Sigmoid colon (tissue), 4 donors: ENCODE measurements around the gene FAM50A.

ENCODE experiments used
- EP300 ChIP-seq, 4 donors: sonication (generic); formaldehyde crosslinking; IDR thresholded peaks; one replicate each; pipeline ENCODE4 v1.6.1; 2017; ENCODE audit warnings: antibody characterized with exemption in 4 of 4
- POLR2A ChIP-seq, 2 donors: fragments of 450-650 bp; IDR thresholded peaks; one replicate each; pipeline ENCODE4 v1.6.1; 2016; ENCODE audit warnings: antibody characterized with exemption in 2 of 2, mild to moderate bottlenecking in 2 of 2, moderate library complexity in 2 of 2
- TF ChIP-seq, protein P1 (sequence below), 4 experiments: fragments of 450-650 bp in 3 of 4; fragments of 200-600 bp in 1 of 4; IDR thresholded peaks; one replicate each; pipeline ENCODE4 v1.5.1; 2016 to 2019; ENCODE audit warnings: antibody characterized with exemption in 4 of 4, mild to moderate bottlenecking in 3 of 4, moderate library complexity in 2 of 4

- TF ChIP-seq, protein P1, sequence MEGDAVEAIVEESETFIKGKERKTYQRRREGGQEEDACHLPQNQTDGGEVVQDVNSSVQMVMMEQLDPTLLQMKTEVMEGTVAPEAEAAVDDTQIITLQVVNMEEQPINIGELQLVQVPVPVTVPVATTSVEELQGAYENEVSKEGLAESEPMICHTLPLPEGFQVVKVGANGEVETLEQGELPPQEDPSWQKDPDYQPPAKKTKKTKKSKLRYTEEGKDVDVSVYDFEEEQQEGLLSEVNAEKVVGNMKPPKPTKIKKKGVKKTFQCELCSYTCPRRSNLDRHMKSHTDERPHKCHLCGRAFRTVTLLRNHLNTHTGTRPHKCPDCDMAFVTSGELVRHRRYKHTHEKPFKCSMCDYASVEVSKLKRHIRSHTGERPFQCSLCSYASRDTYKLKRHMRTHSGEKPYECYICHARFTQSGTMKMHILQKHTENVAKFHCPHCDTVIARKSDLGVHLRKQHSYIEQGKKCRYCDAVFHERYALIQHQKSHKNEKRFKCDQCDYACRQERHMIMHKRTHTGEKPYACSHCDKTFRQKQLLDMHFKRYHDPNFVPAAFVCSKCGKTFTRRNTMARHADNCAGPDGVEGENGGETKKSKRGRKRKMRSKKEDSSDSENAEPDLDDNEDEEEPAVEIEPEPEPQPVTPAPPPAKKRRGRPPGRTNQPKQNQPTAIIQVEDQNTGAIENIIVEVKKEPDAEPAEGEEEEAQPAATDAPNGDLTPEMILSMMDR (IDR thresholded peaks at IDR 0.05) = no peak
- TF ChIP-seq POLR2A (IDR thresholded peaks at IDR 0.05) (no peak), EP300 (IDR thresholded peaks at IDR 0.05) (no peak)
Observed at GRCh38 chrX:154473683-154474082, 29.7 kb downstream of the FAM50A start.
